Thoracic aorta (tissue), 2 donors: Measurements from ENCODE around the gene CARD10. TPM values are rescaled to one million over a fixed set of nuclear protein-coding genes. Genes with fewer than 3 reads are reported as not detected.

Experiments
- ATAC-seq: fragments of 150-250 bp; one replicate; pipeline ENCODE4 v1.8.0; 2017; ENCODE audit warnings: low read depth; ENCODE audit not compliant: insufficient number of reproducible peaks, low FRiP score
- DNase-seq: peaks from one replicate; pipeline ENCODE4 v3.0.0-alpha.2; 2020; ENCODE audit warnings: low spot score
- H3K27ac ChIP-seq, 2 donors: fragments of 200-600 bp; sonication (generic); 1 replicate in 1 of 2; 2 replicates in 1 of 2; pipeline ENCODE4 v1.5.1; 2016; ENCODE audit warnings: mild to moderate bottlenecking in 2 of 2, moderate library complexity in 2 of 2
- H3K27me3 ChIP-seq: fragments of 200-600 bp; sonication (generic); replicated peaks from 2 replicates; pipeline ENCODE4 v1.6.0; 2016; ENCODE audit warnings: mild to moderate bottlenecking; ENCODE audit not compliant: insufficient read depth
- H3K36me3 ChIP-seq: fragments of 200-600 bp; sonication (generic); one replicate; pipeline ENCODE4 v1.5.1; 2016
- H3K4me1 ChIP-seq, 2 donors: fragments of 200-600 bp; sonication (generic); 1 replicate in 1 of 2; 2 replicates in 1 of 2; pipeline versions ENCODE4 v1.5.1 to v1.6.0; 2016; ENCODE audit warnings: low read depth in 2 of 2, mild to moderate bottlenecking in 1 of 2; ENCODE audit not compliant: control insufficient read depth in 1 of 2
- H3K4me3 ChIP-seq: fragments of 200-600 bp; sonication (generic); 2 replicates; pipeline ENCODE4 v1.5.1; 2016; ENCODE audit warnings: mild to moderate bottlenecking
- H3K9me3 ChIP-seq: fragments of 200-600 bp; sonication (generic); 2 replicates; pipeline ENCODE4 v1.5.1; 2016
- total RNA-seq, 2 donors: library from RNA; depleted of rRNA; stranded (reverse); fragments of >200 nt; gene quantifications; one replicate each; pipeline versions ENCODE4 v1.1.0 to v1.2.3, GENCODE V29; 2016
- TF ChIP-seq, protein P1 (sequence below): fragments of 200-600 bp; sonication (generic); IDR thresholded peaks from one replicate; pipeline ENCODE4 v1.5.1; 2019; ENCODE audit warnings: antibody characterized with exemption

Gene CARD10
- total RNA-seq, 2 donors from 2014 or later: 7.2 to 11.0 TPM

DNA sequence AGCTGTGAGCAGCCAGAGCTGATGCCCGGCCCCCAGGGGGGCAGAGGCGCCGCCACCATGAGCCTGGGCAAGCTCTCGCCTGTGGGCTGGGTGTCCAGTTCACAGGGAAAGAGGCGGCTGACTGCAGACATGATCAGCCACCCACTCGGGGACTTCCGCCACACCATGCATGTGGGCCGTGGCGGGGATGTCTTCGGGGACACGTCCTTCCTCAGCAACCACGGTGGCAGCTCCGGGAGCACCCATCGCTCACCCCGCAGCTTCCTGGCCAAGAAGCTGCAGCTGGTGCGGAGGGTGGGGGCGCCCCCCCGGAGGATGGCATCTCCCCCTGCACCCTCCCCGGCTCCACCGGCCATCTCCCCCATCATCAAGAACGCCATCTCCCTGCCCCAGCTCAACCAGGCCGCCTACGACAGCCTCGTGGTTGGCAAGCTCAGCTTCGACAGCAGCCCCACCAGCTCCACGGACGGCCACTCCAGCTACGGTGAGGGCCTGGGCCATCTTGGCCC is 47.2 kb upstream of the CARD10 start:
- DNase-seq (no peak), ATAC-seq (no peak)
- peak overlapping the region; percentile 74 to 100 for H3K27ac ChIP-seq
- TF ChIP-seq, protein P1, sequence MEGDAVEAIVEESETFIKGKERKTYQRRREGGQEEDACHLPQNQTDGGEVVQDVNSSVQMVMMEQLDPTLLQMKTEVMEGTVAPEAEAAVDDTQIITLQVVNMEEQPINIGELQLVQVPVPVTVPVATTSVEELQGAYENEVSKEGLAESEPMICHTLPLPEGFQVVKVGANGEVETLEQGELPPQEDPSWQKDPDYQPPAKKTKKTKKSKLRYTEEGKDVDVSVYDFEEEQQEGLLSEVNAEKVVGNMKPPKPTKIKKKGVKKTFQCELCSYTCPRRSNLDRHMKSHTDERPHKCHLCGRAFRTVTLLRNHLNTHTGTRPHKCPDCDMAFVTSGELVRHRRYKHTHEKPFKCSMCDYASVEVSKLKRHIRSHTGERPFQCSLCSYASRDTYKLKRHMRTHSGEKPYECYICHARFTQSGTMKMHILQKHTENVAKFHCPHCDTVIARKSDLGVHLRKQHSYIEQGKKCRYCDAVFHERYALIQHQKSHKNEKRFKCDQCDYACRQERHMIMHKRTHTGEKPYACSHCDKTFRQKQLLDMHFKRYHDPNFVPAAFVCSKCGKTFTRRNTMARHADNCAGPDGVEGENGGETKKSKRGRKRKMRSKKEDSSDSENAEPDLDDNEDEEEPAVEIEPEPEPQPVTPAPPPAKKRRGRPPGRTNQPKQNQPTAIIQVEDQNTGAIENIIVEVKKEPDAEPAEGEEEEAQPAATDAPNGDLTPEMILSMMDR: no peak
- no peaks in the 10 kb centered on the region for H3K27me3 ChIP-seq
- H3K4me1 ChIP-seq: peaks cover 50 to 77% of the 10 kb centered on the region in 2 donors
- H3K4me3 ChIP-seq: peak overlapping the region; percentile 19
- H3K36me3 ChIP-seq: peaks cover 19% of the 10 kb centered on the region
- no peaks in the 10 kb centered on the region for H3K9me3 ChIP-seq

DNA sequence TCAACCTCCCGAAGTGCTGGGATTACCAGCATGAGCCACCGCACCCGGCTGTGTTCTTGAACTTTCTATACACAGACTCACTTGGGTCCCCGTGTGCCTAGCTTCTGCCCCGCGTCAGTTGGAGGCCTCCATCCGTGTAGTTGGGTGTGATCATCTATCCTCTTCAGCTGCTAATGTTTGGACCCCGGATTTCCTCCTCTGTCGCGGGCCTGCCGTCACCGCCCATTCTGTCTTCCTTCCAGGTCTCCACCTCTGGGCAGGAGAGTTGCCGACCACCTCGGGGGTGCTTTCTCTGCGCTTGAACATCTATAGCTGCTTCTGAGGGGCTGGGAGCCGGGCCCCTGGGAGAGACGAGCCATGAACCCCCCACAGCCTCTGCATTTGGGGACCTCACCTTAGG is 46.6 kb upstream of the CARD10 start:
- H3K27ac ChIP-seq: peak overlapping the region; percentile 74 to 100
- peak overlapping the region; percentile 19 for H3K4me3 ChIP-seq
- DNase-seq (no peak), ATAC-seq (no peak)
- no peaks in the 10 kb centered on the region for H3K27me3 ChIP-seq
- no peaks in the 10 kb centered on the region for H3K9me3 ChIP-seq
- peaks cover 19% of the 10 kb centered on the region for H3K36me3 ChIP-seq
- peaks cover 50 to 78% of the 10 kb centered on the region in 2 donors for H3K4me1 ChIP-seq
- TF ChIP-seq, protein P1: no peak

DNA sequence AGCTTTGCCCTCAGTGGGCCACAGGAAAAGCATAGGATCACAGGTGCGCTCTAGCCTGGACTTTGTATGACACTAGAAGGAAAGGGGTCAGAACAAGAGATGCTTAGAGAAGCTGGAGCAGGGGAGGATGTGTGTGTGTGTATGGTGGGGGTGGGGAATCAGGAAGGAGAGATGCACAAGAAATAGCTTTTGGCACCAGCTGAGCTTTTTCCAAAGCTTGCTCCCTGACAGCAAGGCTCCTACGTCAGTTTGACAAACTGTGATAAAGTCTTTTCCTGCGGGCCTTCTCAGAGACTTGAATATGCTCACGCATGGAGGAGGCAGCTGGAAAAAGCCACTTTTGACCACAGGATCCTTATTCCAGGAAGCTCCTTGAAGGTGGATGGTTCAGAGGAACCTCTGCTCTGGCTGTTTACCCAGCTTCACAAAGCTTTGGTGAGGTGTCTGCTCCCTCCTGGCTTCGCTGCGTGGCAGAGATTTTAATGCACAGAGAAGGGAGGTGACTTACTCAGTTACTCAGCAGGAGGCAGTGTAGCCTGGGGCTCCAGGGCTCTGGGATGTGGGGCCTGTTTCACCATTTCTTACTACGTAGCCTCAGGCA is 45.0 kb upstream of the CARD10 start:
- H3K4me1 ChIP-seq: peaks cover 54 to 72% of the 10 kb centered on the region in 2 donors
- TF ChIP-seq, protein P1: no peak
- peaks cover 19% of the 10 kb centered on the region for H3K36me3 ChIP-seq
- ATAC-seq: no peak
- peak overlapping the region; percentile 99 to 100 for H3K27ac ChIP-seq
- no peaks in the 10 kb centered on the region for H3K27me3 ChIP-seq
- DNase-seq: no peak
- no peaks in the 10 kb centered on the region for H3K9me3 ChIP-seq
- peak overlapping the region; percentile 5 for H3K4me3 ChIP-seq

DNA sequence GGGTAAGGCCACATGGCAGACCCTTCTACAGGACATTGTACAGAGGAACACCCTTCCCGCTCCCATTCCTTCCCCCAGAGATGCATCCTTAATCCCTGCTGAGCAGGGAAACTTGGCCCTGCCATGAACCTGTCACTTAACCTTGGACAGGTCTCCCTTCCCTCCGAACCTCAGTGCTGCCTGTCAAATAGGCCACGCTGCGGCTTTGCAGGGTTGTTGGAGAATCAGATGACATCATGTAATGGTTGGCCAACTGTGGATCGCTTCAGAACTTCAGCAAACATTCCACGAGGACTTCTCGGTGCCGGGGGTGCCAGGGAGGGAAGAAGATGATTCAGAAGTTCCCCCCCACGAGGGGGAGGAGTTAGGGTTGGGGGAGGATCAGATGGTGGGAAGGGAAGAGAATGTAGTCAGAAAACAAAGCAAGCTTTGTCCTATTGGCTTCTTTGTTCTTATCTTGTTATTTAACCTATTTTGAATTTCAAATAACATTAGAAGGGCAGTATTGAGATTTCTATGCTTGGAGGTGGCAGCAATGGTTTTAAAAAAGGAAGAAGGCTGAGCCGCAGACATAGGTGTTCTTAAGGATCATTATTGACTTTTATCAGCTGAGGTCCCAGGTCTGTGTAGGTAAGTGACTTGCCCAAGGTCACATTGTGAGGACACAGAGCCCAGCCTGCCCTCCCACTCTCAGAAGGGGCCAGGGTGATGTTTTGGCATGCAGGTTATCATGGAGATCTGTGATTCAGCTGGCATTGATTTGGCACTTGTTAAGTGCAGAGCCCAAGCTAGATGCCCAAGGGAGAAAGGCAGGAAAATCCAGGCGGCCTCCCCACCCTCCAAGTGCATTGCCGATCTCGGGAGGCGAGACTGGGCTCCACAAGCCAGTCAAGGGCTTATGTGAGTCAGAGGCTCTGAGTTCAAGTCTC is 44.2 kb upstream of the CARD10 start:
- Histone ChIP-seq H3K4me1 (peaks cover 54 to 72% of the 10 kb centered on the region in 2 donors), H3K9me3 (no peaks in the 10 kb centered on the region), H3K36me3 (peaks cover 13% of the 10 kb centered on the region), H3K4me3 (peak overlapping the region; percentile 5), H3K27me3 (no peaks in the 10 kb centered on the region), H3K27ac (peak overlapping the region; percentile 99 to 100)
- peak; percentile 55 for ATAC-seq
- DNase-seq: peak; percentile 85
- TF ChIP-seq, protein P1: no peak
